HG03558 (cell line): ENCODE measurements around the gene STK32B.
"Not testable (repeated sequence)": the region's sequence is repeated elsewhere in the genome, so short reads cannot be mapped to it uniquely, and the experiment has no call there.

Experiments
- ATAC-seq: cut with Tn5 transposase; IDR thresholded peaks from one replicate; pipeline ENCODE4 v1.9.1; 2021; ENCODE audit warnings: moderate number of reproducible peaks; ENCODE audit not compliant: unreplicated experiment; ENCODE audit errors: extremely low read depth

The STK32B gene

DNA sequence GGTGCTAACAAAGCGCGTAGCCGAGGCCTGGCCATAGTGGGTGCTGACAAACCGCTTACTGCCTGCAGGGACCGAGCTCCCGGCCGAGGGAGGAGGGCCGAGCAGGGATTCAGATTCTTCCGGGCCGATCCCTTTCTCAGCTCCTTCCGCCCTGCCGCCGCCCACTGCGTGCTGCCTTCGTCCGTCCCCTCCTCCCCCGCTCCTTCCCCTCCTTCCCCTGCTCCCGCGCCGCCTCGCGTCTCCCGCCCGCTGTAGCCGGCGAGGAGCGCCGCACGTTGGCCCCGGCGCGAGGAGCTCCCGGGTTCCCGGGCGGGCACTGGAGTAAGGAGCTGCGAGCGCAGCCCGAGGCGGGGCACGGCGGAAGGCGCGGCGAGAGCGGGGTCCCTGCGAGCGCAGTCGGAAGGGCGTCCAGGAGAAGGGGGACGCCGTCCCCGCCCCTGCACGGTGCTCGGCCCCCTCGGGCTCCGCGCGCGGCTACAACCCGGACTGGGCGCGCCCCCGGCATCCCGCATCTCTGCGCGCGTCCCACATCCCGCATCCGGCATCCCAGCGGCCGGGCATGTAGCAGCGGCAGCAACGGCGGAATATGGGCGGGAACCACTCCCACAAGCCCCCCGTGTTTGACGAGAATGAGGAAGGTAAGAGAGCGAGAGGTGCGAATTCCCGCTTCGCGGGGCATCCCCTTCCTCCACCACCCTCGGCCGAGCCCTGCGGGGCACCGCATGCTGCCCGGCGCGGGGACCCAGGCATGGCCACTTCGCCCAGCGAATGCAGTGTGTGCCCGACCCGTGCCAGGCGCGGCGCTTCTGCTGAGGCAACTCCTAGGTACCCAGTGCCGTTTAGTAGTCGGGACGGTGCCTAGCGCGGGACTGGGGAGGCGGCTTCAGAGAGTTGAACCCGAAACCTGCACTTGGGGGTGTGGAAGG lies at the start of gene STK32B:
Gene STK32B, plus strand, starts transcription at position 203 of the 926 bp plus-strand sequence.
- ATAC-seq, result no peak

GRCh38 chr4:5001641-5002040 lies 49.6 kb upstream of the STK32B start:
- ATAC-seq, result not testable (repeated sequence)

- ATAC-seq, result no peak
Observed at GRCh38 chr4:5003372-5003857, 47.9 kb upstream of the STK32B start.

DNA sequence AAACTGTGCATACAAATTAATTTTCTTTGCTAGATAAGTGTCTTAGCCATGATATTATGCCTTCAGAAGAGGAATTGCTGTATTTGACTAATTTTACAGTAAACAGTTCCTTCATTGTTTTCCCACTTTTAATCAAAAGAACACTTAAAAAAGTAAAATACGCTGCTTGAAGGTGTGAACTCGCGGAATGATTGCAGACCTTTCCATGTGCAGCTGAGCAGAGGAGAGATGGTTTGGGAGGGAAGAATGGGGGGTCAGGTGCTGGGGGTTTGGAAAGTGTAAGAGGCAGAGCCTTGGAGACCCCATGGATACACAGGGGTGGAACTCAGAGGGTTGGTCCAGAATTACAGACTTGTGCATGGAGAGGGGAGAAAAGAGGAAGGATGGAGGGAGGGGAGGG lies 47.4 kb upstream of the STK32B start:
- ATAC-seq, result no peak

GRCh38 chr4:5004496-5004895 lies 46.8 kb upstream of the STK32B start:
- no peak for ATAC-seq

GRCh38 chr4:5006932-5007331 lies 44.3 kb upstream of the STK32B start:
- ATAC-seq, result not testable (repeated sequence)

DNA sequence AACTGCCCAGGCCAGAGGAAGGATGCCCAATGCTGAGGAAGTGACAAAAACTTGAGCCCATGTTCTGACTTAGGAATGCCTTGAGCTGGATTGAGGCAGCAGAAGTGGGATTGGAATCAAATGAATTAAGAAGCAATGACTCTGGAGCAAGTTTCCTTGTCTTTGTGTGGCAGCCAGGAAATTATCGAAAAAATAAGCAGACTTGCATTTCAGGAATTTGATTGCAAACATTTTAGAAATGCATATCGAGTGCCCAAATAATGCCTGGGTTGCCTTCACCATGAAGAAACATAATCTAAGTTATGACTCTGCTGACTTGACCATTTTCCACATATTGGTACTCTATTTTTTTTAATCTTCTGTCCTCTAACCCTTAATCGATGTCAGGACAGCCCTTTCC lies 41.5 kb upstream of the STK32B start:
- ATAC-seq, result no peak

GRCh38 chr4:5010984-5011383 lies 40.3 kb upstream of the STK32B start:
- ATAC-seq, result no peak

DNA sequence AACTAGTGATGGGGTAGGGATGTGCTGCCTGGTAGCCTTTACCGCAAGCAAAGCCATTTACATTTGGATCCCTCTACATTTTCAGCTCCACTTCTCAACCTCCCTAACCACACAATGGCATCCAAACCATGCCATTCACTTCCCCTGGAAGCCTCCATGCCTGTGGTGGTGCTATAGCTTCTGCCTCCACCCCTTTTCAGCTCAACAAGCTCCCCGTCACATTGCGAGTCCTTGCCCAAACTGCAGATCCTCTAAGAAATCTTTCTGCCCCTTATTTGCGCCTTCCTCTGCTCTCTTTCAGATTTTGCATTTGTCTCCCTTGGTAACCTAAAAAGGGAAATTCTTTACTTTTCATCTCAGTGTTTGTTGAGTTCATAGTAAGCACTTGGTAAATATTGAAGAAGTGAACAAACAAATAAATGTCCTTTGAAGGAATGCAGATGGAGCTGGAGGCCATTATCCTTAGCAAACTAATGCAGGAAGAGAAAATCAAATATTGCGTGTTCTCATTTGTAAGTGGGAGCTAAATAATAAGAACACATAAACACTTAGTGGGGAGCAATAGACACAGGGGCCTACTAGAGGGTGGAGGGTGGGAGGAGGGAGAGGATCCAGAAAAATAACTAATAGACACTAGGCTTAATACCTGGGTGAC lies 38.9 kb upstream of the STK32B start:
- no peak for ATAC-seq

- no peak for ATAC-seq
Observed at GRCh38 chr4:5012958-5013357, 38.3 kb upstream of the STK32B start.

- ATAC-seq, result no peak
Observed at GRCh38 chr4:5014007-5014682, 37.1 kb upstream of the STK32B start.

- ATAC-seq, result no peak
Observed at GRCh38 chr4:5018096-5018495, 33.2 kb upstream of the STK32B start.

- no peak for ATAC-seq
Observed at GRCh38 chr4:5018603-5019002, 32.7 kb upstream of the STK32B start.

- ATAC-seq, result no peak
Observed at GRCh38 chr4:5019274-5019673, 32.0 kb upstream of the STK32B start, which contains the start of gene CYTL1. TSS of gene CYTL1 (minus strand) at chr4:5019458. CDS start at chr4:5019445, 13 bp downstream.

- no peak for ATAC-seq
Observed at GRCh38 chr4:5019796-5020195, 31.5 kb upstream of the STK32B start.

DNA sequence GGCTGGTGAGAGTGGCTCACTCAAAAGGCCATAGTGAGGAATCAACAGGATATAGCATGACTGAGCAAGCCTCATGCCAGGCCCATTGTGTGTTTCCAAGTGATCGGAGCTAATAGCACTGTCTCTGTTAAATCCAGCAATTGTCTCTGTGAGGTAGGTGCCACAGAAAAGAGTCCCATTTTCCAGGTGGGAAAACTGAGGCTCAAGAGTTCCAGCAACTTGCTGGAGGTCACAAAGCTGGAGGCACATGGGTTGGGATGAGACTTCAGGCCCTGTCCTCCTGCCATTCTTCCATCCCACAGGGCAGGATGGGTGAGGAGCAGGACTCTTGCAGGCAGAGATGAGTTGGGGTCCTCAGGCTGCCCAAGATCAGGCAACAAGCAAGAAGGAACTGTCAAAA lies 30.9 kb upstream of the STK32B start:
- ATAC-seq, result no peak

DNA sequence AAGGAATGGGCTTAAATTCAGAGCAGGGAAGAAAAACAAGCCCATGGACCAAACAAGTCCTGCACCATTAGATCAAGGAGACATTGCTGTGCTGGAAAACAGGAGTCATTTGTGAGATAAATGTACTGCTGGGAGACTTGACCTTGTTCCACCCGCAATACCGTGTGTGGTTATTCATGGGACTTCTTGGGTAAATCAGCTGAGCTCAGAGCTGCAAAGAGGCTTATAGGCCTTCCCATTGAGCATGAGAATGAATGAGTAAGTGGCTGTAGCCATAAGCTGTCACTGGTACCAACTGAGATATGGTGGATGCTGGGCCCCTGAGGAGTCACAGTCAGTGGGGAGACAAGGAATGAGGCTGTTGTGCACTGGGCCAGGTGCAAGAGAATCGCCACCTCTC lies 29.7 kb upstream of the STK32B start:
- no peak for ATAC-seq

DNA sequence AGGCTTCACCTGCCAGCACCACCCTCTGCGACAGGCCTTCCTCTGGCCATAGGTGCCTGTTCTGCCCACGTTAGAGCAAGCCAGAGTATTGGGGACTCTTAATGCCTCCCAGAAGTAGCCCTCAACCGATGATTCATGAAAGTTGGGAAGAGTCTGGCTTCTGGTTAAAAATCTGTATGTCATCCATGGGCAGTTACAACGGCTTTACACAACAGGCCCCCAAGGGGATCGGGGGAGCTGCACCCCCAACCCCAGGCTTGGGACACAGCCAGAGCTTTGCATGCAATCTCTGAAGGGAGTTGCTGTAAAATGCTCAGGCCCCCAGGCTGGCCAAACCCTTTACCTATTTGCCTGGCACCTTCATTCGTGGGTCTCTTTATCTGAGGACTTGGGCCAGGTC lies 26.6 kb upstream of the STK32B start:
- no peak for ATAC-seq

GRCh38 chr4:5026371-5026770 lies 24.9 kb upstream of the STK32B start:
- ATAC-seq, result no peak

DNA sequence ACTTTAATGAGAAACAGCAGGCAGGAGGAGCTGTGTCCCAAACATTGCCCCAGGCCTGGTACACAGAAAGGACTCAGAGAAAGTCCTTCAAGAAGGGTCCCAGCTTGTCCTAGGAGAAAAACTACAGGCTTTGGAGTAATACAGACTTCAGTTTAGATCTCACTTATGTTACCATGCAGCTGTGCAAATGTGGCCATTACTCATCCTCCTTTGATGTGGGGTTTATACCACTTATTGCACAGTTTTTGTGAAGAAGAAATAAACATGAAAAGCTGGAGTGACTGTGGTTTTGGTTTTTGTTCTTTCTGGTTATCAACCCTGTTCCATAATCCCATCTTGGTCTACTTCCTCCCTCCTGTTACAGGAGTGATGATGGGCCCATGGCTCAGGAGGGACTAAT lies 23.9 kb upstream of the STK32B start:
- ATAC-seq, result no peak

GRCh38 chr4:5028480-5028879 lies 22.8 kb upstream of the STK32B start:
- no peak for ATAC-seq
